Tibial nerve (tissue), 3 donors: ENCODE data around the gene FREY1.

ENCODE experiments used
- EP300 ChIP-seq, 2 donors: sonication (generic); formaldehyde crosslinking; IDR thresholded peaks; one replicate each; pipeline ENCODE4 v1.6.1; 2017; ENCODE audit warnings: antibody characterized with exemption in 2 of 2, mild to moderate bottlenecking in 1 of 2
- POLR2A ChIP-seq, 2 donors: fragments of 450-650 bp; IDR thresholded peaks; one replicate each; pipeline ENCODE4 v1.6.1; 2017; ENCODE audit warnings: antibody characterized with exemption in 2 of 2, mild to moderate bottlenecking in 2 of 2, moderate library complexity in 2 of 2

- TF ChIP-seq POLR2A (IDR thresholded peaks at IDR 0.05) (no peak), EP300 (IDR thresholded peaks at IDR 0.05) (no peak)
Observed at GRCh38 chr11:45909594-45910475, 2.8 kb upstream of the FREY1 start.
